GM12878 (cell line): Measurements from ENCODE around the gene KLF12.

Experiments used
- CTCF ChIP-seq, 3 experiments: IDR thresholded peaks in 2 of 3; conservative IDR thresholded peaks in 1 of 3; 2 replicates each; pipeline ENCODE4 v1.5.1; 2011; ENCODE audit warnings: low read depth in 3 of 3, low read length in 3 of 3, mild to moderate bottlenecking in 3 of 3, control low read depth in 2 of 3, moderate library complexity in 2 of 3, inconsistent platforms in 1 of 3, mixed read lengths in 1 of 3; ENCODE audit not compliant: control insufficient read depth in 2 of 3, insufficient read depth in 1 of 3; ENCODE audit errors: extremely low read depth in 1 of 3
- EP300 ChIP-seq, 2 experiments: fragments of 150-350 bp in 1 of 2; IDR thresholded peaks; 2 replicates each; pipeline ENCODE4 v1.6.1; 2011 to 2012; ENCODE audit warnings: low read depth in 2 of 2, low read length in 2 of 2, borderline replicate concordance in 1 of 2, improper control_type of control experiment in 1 of 2, inconsistent platforms in 1 of 2; ENCODE audit not compliant: control insufficient read depth in 1 of 2
- ETV6 ChIP-seq, 2 experiments: fragments of 450-650 bp in 1 of 2; IDR thresholded peaks in 1 of 2; conservative IDR thresholded peaks in 1 of 2; 2 replicates each; pipeline ENCODE4 v1.6.1; 2014; ENCODE audit warnings: antibody characterized with exemption in 1 of 2, borderline replicate concordance in 1 of 2, low read depth in 1 of 2, mild to moderate bottlenecking in 1 of 2, moderate library complexity in 1 of 2
- EZH2 ChIP-seq: IDR thresholded peaks from 2 replicates; pipeline ENCODE4 v1.6.1; 2012; ENCODE audit warnings: low read depth, mild to moderate bottlenecking, control low read depth, inconsistent platforms, low read length, borderline replicate concordance; ENCODE audit not compliant: control insufficient read depth
- JUND ChIP-seq: IDR thresholded peaks from 2 replicates; pipeline ENCODE4 v1.6.1; 2012; ENCODE audit warnings: low read depth, mild to moderate bottlenecking, low read length, improper control_type of control experiment, moderate library complexity
- POLR2A ChIP-seq: IDR thresholded peaks from 2 replicates; pipeline ENCODE4 v1.6.1; 2011; ENCODE audit warnings: low read depth, mild to moderate bottlenecking, low read length
- RAD21 ChIP-seq: IDR thresholded peaks from 2 replicates; pipeline ENCODE4 v1.6.1; 2011; ENCODE audit warnings: mild to moderate bottlenecking, low read depth, low read length, moderate library complexity; ENCODE audit not compliant: insufficient read depth
- RBBP5 ChIP-seq: fragments of 200-600 bp; sonication (generic); conservative IDR thresholded peaks from 2 replicates; pipeline ENCODE4 v1.6.1; 2016
- SMC3 ChIP-seq: IDR thresholded peaks from 2 replicates; pipeline ENCODE4 v1.6.1; 2011; ENCODE audit warnings: low read length, improper control_type of control experiment, borderline replicate concordance
- SP1 ChIP-seq: IDR thresholded peaks from one replicate; pipeline ENCODE4 v1.6.1; 2011; ENCODE audit warnings: low read depth, low read length
- ZNF274 ChIP-seq: IDR thresholded peaks from one replicate; pipeline ENCODE4 v1.8.0; 2011; ENCODE audit not compliant: insufficient read length, insufficient read depth

- TF ChIP-seq ETV6 (conservative IDR thresholded peaks at IDR 0.05 in 1 of 2, IDR thresholded peaks at IDR 0.05 in 1 of 2; ENCODE audit: borderline replicate concordance in 1 of 2, low read depth in 1 of 2), result no peak
- no peak for TF ChIP-seq SMC3
- no peak for TF ChIP-seq CTCF (IDR thresholded peaks at IDR 0.05 in 2 of 3, conservative IDR thresholded peaks at IDR 0.05 in 1 of 3; ENCODE audit: control insufficient read depth in 2 of 3, extremely low read depth in 1 of 3, insufficient read depth in 1 of 3, low read depth in 3 of 3, low read length in 3 of 3)
- no peak for TF ChIP-seq RBBP5
- no peak for TF ChIP-seq ZNF274
- no peak for TF ChIP-seq POLR2A
- TF ChIP-seq RAD21, result no peak
- TF ChIP-seq SP1, result no peak
- no peak for TF ChIP-seq EP300 (IDR thresholded peaks at IDR 0.05; ENCODE audit: borderline replicate concordance in 1 of 2, control insufficient read depth in 1 of 2, low read depth in 2 of 2, low read length in 2 of 2)
- no peak for TF ChIP-seq JUND
- TF ChIP-seq EZH2, result no peak
Measured at GRCh38 chr13:74111399-74111798, 22.8 kb downstream of the KLF12 start.
